HG02884 (cell line): Measurements from ENCODE around the gene CRYBA4.

ENCODE experiments used
- ATAC-seq: cut with Tn5 transposase; IDR thresholded peaks from one replicate; pipeline ENCODE4 v1.9.1; 2021; ENCODE audit warnings: mild to moderate bottlenecking, moderate library complexity; ENCODE audit not compliant: unreplicated experiment

The CRYBA4 gene

DNA sequence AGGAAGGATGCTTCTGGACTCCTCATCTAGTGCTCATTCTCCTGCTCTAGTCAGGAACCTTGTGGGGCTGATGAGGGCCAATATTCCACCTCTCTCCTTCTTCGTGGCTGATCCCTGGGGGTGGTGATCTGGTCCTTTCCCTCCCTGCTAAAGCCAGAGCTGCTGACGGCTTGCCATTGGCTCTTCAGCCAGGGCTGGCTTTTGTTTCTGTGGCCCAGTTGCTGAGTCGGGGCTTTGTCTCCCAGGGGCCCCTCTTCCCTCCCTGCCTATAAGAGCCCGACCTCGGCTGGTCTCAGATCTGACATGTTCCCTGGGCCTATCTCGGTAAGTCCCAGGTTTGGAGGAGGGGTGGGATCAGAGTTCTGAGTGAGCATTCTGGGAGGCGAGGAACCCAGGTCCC is at the start of gene CRYBA4:
Gene CRYBA4, plus strand, starts transcription at position 301 of the 400 bp plus-strand sequence. CDS start 634 bp downstream, outside the sequence.
- ATAC-seq = no peak

DNA sequence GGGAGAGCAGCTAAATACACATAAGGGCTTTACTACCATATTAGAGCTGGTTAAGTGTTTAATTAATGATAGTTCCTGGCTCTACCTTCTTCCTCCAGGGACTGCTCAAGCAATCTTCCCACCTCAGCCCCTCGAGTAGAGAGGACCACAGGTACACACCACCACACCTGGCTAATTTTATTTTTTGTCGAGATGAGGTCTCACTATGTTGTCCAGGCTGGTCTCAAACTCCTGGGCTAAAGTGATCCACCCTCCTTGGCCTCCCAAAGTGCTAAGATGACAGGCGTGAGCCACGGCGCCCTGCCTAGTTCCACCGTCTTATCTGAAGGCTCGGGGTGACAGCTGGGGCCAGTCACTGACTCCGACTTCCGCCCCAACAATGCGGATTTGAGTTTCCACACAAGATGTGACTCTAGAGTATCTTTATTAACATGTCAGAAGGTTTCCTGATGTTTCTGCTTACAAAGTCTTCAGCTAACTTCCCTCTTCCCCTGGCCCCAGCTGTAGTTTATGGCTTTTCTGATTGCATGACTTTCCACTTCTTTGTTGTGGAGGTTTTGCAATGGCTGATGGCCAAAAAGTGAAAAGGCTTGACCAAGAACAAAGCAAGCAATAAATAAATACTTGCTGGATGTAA is 48.6 kb upstream of the CRYBA4 start:
- no peak for ATAC-seq

DNA sequence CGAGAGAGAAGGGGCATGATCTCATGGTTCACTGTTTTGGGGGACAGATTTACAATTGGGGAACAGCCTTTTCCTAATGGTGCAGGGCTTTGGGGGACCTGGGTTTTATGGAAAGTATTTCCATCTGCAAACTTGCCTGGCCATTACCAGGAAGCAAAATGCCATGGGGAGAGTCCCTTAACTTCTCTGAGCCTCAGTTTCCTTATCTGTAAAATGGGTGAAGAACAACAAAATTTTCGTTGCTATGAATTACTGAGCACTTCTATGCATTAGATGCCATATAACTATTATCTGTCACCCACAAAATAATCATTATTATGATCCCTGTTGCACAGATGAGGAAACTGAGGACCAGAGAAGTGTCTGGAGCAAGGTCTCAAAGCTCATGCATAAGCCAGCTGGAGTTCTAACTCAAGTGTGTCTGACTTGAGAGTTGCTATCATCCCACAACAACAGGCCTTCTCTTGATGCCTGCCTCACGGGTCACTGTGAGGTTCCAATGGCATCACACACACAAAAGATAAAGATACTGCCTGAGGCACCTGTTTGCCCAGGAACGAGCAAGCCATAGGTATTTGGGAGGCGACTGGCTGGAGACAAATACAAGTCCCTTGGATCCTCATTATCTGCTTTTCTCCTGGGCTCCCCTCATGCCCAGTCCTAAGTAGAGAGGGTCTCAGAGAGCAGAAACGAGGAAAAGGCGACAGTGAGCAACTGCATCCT is 47.6 kb upstream of the CRYBA4 start:
- ATAC-seq = no peak

DNA sequence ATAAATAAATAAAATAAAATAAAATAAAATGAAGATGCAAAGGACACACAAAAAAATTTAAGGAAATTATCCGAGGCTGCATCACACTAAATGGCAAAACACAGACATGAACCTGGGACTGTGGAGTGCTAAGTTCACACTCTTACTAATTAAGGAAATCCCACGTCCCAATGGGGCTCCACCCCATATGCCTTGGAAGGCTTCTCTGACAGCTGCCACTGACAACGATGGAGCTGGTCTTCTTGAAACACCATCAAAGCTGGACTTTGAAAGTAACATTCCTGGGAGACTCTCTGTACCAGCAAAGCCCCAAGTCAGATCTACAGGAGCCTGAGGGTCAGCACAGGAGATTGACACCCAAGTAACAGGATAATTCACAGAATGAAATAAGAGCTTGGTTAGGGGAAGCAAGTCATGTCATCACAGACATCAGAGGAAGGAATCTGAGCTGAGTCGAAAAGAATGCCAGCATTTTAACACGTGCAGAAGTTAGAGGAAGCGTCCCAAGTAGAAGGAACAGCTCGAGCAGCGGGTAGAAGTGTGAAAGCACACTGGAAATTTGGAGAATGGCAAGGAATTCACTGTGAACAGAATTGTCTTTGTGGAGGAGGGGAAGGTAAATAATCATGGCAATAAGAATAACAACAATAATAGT is 45.6 kb upstream of the CRYBA4 start:
- no peak for ATAC-seq

DNA sequence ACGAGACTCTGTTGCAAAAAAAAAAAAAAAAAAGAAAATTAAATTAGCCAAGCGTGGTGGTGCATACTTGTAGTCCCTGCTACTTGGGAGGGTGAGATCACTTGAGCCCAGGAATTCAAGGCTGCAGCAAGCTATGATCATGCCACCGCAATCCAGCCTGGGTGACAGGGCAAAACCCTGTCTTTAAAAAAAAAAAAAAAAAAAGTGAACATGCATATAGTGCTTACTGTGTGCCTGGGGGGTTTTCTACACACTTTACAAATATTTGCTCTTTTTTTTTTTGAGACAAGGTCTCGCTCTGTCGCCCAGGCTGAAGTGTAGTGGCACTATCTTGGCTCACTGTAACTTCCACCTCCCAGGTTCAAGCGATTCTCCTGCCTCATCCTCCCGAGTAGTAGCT is 44.7 kb upstream of the CRYBA4 start:
- no peak for ATAC-seq

DNA sequence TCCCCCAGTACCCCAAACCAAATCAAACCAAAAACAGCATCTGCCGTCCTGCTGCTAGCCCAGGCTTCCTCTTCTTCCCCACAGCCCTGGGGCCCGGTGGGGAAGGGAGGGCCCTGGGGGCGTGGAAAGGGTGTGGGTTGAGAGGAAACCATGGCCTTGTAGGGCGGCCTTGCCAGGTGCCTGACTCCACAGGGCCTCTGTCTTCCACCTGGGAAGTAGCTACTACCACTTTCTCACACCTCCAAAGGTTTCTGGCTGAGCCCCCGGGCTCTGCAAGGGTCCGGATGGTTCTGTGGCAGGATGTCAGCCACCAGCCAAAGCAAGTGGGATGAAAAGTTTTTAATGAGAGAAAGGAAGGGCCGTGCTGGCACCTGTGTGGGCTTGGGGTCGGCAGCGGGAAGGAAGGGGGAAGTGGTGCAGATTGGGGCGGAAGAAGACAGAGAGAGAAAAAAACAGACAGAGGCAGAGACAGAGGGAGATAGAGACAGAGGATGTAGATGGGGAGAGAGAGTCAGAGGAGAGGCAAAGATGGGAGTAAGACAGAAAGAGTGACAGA is 42.4 kb upstream of the CRYBA4 start:
- peak; percentile 62 for ATAC-seq

DNA sequence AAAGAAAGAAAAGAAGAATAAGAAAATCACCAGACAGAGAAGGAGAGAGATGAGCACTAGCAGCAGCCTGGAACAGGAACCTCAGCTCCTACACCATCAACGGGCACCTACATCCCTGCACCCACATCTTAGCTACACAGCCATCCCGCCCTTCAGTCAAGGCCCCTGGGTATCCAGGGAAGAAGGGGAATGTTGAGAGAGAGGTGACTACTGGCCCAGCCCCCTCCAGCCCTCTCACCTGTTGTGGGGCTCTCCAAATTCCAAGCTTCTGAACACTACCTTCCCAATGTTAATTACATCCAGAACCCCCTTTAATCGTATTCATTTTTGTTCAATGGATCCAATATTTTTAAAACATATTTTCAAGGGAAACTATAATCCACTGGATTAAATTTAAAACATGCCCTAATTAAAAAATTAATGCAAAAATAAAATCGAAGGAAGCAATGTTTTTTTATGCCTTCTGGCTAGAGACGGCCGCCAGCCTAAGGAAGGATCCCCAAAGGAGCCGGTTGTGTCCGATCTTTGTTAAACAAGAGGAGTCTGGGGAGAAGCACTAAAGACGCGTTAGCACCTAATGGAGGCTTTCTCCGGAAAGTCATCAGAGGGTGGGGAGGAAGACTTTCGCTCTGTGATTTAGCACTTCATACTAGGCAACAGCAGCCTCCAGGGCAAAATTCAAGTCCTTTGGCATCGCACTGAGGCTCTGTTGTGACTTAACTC is 41.4 kb upstream of the CRYBA4 start:
- no peak for ATAC-seq

DNA sequence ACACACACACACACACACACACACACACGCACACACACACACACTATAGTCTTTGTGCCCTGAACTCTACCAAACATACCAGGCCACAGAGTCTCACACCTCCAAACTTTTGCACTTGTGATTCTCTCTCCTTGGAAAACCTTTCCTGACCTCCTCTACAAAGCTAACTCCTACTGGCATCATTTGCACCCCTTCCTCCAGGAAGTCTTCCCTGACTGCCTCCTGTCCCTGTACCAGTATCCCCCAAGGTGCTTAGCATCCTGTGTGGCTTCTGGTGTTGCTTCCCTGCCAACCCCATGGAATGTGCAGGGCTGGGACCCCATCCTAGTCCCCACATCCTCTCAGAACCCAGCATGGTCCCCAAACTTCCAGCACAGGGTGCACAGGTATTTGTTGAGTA is 40.7 kb upstream of the CRYBA4 start:
- ATAC-seq = no peak

DNA sequence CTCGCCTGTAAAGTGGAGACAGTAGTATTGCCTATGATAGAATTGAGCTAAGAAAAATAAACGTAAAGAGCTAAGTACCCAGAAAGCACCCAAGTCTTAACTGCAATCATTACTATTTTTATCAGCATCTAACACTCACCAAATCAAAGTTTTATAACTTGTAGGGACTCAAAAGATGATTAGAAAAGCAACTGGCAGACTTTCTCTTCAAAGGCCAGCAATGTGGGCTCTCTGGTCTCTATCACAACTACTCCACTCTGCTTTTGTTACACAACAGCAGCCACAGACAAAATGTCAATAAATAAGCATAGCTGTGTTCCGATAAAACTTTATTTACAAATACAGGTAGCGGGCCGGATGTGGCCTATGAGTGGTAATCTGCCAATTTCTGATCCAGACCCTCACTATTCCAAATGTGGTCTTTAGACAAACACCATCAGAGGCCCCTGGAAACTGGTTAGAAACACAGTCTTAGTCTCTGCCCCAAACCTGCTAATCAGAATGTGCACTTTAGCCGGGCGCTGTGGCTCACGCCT is 40.1 kb upstream of the CRYBA4 start:
- no peak for ATAC-seq

DNA sequence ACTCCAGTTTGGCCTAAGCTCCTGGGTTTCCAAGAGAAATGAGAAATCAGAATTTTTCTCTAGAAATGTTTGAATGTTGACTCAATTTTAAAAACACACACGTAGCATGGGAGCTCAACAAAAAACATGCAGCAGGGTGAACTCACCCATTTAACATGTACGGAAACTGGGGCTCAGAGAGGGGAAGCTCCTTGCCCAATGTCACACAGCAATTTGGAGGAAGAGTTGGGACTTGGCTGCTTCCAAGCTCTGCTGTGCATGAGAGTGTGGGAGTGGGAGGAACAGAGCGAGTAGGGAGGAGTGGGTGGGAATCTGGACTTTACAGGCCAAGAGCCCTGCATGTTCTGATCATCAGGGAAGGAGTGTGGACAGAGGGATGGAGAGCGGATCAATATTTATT is 37.8 kb upstream of the CRYBA4 start:
- no peak for ATAC-seq

DNA sequence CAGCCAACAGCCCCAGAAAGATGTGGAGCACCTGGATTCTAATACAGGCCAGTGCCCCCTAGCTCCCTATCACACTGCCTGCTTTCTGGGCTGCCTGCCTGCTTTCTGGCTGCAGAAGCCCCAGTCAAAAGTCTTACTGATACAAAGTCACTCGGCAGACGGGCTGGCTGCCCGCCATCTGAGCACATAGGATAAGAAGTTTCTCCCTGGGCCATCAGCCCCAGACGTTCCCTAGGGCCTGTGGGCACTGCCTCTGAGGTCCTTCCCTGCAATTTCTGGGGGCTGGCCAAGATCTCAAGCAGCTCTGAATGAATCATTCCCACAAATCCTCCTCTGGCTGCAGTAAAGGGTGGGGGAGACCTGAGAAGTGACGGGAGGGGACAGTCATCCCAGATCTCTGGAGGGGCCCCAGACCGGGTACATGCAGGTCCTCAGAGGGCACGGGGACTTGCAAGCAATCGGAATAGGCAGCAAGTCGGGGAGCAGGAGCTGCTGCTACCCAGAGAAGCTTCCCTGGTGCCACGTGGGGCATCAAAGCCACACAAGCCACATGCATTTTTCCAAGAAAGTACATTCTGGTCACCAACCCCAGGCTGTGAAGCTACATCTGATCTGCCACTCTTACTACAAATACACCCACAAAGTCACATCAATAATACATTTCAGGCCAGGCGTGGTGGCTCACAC is 36.5 kb upstream of the CRYBA4 start:
- ATAC-seq = no peak

DNA sequence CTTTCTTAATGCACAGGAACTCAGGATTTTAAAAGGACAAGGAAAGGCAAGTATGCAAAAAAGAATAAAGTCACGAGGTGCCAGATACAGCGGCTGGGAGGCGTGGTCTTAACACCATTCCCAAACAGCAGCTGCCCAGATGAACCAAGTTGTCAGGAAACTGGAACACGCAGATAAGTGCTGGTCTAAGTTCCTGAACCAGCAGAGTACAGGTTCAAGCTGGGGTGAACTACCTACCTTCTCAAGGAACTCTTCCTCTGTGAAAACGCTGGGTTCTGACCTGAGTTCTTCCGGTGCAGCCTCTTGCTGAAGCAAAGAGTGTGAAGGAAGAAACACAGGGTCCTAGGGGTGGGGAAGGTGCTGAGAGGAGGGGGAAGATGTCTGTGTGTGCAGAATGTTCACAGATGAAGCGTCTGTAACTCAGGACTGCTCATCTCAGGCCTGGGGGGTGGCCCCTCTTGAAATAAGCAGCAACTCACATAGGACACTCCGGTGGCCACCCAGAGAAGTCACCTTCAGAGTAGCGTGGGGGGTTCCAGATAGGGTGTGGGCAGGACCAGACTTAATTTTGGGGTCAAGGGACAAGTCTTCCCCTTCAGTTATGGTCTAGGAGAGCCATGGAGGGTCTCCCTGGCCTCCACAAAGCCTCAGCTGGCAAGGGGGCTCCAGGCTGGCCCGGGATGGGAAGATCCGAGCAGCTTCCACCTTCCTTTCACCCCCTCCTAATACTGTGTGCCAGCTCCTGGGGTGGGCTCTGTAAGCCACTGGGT is 35.0 kb upstream of the CRYBA4 start:
- no peak for ATAC-seq

DNA sequence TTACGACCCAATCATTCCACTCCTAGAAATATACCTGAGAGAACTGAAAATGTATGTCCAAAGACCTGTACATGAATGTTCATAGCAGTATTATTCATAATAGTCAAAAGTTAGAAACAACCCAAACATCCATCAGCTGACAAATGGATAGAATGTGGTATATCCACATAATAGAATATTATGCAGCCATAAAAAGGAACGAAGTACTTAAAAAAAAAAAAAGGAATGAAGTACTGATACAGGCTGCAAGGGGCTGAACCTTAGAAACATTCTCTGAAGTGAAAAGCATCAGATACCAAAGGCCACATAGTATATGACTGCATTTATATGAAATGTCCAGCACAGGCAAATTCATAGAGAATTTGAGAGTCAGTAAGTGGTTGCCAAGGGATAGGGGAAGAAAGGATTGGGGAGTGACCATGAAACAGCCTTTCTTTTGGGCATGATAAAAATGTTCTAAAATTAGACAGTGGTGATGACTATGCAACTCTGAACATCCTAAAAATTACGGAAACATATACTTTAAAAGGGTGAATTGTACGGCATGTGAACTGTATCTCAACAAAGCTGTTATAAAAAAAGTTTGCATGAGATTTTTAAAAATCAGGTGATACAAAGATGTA is 33.7 kb upstream of the CRYBA4 start:
- ATAC-seq = no peak

DNA sequence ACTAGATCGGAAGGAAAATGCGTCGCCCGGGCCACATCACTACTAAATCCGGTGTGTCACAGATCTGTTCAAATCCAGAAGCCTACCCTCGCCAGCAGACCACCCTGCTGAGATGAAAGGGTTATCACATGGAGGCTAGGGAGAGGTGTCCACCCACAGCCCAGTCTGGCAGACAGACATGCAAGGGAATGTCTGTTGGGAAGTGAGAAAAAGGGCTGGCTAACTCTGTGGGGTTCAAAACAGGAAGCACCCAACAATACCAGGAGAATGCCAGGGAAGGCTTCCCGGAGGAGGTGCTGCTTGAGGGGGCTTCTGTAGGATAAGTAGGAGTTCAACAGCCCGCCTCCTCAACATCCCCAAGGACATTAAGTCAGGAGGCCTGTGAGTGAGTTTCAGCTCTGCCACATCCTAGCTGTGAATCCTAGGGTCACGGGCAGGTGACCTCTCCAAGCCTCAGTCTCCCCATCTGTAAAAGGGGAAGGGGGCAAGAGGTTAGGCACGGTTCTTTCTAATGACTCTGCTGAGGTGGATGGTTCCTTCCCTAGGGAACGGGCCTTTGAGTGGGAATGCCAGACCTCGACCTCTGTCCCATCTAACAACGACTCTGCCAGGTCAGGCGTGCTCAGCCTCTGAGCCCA is 32.9 kb upstream of the CRYBA4 start:
- no peak for ATAC-seq

DNA sequence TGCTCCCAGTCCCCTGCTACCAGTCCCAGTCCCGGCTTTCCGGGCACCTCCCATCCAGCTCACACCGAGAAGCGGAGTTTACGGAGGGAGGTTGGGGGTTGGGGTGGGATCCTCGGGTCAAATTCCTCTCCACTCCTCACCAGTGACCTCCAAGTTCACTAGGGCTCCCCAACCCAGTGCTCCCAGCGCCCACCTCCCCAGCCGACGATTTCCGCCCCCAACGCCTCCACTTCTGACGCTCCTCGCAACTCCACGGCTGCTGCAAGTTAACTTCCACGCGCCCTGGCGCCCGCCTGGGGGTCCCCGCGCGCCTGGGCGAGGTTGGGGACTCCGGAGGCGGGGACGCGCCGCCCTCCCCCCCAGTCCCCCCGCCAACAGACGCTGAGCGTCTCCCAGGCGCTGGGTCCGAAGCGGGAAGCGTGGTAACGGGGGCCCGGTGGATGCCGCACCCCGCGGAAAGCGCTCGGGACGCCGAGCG is 32.4 kb upstream of the CRYBA4 start:
- ATAC-seq = peak; percentile 12

DNA sequence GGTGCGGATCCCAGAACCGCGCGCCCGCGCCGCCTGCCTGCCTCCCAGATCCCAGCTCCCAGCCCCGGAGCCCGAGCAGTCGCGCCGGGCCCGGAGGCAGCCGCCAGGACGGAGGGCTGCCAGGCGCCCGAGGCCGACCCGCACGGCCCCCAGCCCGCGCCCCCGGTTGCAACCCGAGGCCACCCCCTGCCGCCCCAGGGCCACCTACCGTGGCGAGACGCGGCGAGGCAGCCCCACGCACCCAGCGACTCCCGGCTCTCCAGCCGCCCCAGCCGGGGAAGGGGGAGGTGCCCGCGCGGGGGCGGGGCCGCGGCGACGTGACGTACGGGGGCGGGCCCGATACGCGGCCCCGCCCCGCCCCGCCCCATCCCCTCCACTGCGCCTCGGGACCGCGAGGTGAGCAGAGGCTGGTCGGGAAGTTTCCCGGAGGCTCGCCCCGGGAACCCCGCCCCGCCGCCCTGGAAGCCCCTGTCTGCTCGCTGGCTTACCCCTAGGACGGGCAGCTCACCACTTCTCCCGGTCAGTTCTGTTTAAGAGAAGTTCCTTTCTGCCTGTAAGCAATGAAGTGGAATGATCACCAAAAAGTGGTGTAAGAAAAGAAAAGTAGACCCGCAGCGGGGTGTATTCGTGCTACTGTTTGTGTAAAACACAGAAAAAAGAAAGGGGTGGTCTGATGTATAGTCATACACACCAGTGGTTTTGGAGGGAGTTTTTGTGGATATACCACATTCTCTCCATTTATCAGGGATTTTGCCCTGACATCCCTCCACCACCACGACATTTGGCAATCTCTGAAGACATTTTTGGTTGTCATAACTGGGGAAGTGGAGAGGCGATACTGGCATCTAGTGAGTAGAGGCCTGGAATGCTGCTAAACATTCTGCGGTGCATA is 31.7 kb upstream of the CRYBA4 start, which contains the start of gene TPST2:
Gene TPST2, minus strand, starts transcription at position 288 of the 892 bp plus-strand sequence. CDS start 48,502 bp downstream, outside the sequence.
- ATAC-seq = peak; percentile 56

DNA sequence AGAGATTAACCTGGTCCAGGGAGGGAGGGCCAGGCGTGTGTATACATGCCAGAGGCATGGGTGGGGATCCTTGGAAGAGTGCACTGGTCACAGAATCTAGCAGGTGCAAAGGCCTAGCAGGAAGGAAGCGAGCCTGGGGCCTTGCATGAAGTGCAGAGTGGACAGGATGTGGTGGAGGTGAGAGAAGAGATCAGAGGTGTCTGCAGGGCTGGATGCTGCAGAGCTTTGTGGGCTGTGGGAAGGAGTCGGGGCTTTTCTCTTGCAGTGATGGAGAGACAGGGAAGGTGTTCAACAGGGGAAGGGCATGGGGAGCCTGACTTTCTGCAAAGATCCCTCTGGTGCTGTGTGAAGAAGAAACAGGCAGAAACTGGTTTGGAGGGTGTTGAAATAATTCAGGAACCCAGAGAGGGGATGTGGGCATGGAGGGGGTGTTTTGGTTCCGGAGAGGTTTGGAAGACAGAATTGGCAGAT is 29.3 kb upstream of the CRYBA4 start:
- no peak for ATAC-seq
